Esophagus squamous epithelium (tissue), 4 donors: Measurements from ENCODE around the gene ATXN1.

Experiments used
- CTCF ChIP-seq, 6 experiments: fragments of 450-650 bp in 4 of 6; fragments of 200-600 bp in 2 of 6; sonication (generic) in 2 of 6; IDR thresholded peaks; one replicate each; pipeline ENCODE4 v1.5.1; 2016 to 2019; ENCODE audit warnings: antibody characterized with exemption in 6 of 6, mild to moderate bottlenecking in 4 of 6, moderate library complexity in 4 of 6
- POLR2A ChIP-seq, 4 donors: fragments of 450-650 bp; IDR thresholded peaks; one replicate each; pipeline ENCODE4 v1.6.1; 2017; ENCODE audit warnings: antibody characterized with exemption in 4 of 4, mild to moderate bottlenecking in 4 of 4, moderate library complexity in 3 of 4

GRCh38 chr6:16730738-16731477 lies 30.4 kb downstream of the ATXN1 start:
- TF ChIP-seq CTCF (IDR thresholded peaks at IDR 0.05): no peak
- TF ChIP-seq POLR2A (IDR thresholded peaks at IDR 0.05): no peak
